Smooth muscle cell (in vitro differentiated cells): Measurements from ENCODE around the gene MPP7. TPM values are rescaled to one million over a fixed set of nuclear protein-coding genes. Genes with fewer than 3 reads are reported as not detected.
"Not testable (repeated sequence)": the region's sequence is repeated elsewhere in the genome, so short reads cannot be mapped to it uniquely, and the experiment has no call there.

Experiments
- DNase-seq: peaks from one replicate; lab custom pipeline; 2025; ENCODE audit not compliant: unreplicated experiment; lab: John Stamatoyannopoulos, UW
- H2AFZ ChIP-seq: fragments of 200-600 bp; sonication (generic); 2 replicates; pipeline ENCODE4 v1.6.0; 2016; ENCODE audit warnings: antibody characterized with exemption, low read depth, mild to moderate bottlenecking
- H3F3A ChIP-seq: fragments of 200-600 bp; sonication (generic); 2 replicates; pipeline ENCODE4 v1.6.0; 2017; ENCODE audit warnings: antibody characterized with exemption, low read depth
- H3K27ac ChIP-seq: fragments of 200-600 bp; sonication (generic); 2 replicates; pipeline ENCODE4 v1.5.1; 2016; ENCODE audit warnings: low read depth, mild to moderate bottlenecking
- H3K27me3 ChIP-seq: fragments of 200-600 bp; sonication (generic); 2 replicates; pipeline ENCODE4 v1.6.1; 2016; ENCODE audit warnings: low read depth, mild to moderate bottlenecking
- H3K36me3 ChIP-seq: fragments of 200-600 bp; sonication (generic); 2 replicates; pipeline ENCODE4 v1.5.1; 2016; ENCODE audit warnings: low read depth
- H3K4me1 ChIP-seq: fragments of 200-600 bp; sonication (generic); 2 replicates; pipeline ENCODE4 v1.5.1; 2016; ENCODE audit warnings: low read depth
- H3K4me2 ChIP-seq: fragments of 200-600 bp; sonication (generic); 2 replicates; pipeline ENCODE4 v1.6.0; 2016; ENCODE audit warnings: mild to moderate bottlenecking
- H3K4me3 ChIP-seq: fragments of 200-600 bp; sonication (generic); 2 replicates; pipeline ENCODE4 v1.5.1; 2016; ENCODE audit warnings: mild to moderate bottlenecking
- H3K79me2 ChIP-seq: fragments of 200-600 bp; sonication (generic); 2 replicates; pipeline ENCODE4 v1.6.0; 2016; ENCODE audit warnings: low read depth, mild to moderate bottlenecking
- H3K9ac ChIP-seq: fragments of 200-600 bp; sonication (generic); 2 replicates; pipeline ENCODE4 v1.6.0; 2016; ENCODE audit warnings: low read depth
- H3K9me3 ChIP-seq: fragments of 200-600 bp; sonication (generic); replicated peaks from 2 replicates; pipeline ENCODE4 v1.5.1; 2016; ENCODE audit warnings: low read depth
- H4K20me1 ChIP-seq: fragments of 200-600 bp; sonication (generic); 2 replicates; pipeline ENCODE4 v1.6.0; 2016; ENCODE audit warnings: low read depth
- CTCF ChIP-seq: fragments of 200-600 bp; sonication (generic); IDR thresholded peaks from 2 replicates; pipeline ENCODE4 v1.5.1; 2017; ENCODE audit warnings: borderline replicate concordance, mild to moderate bottlenecking, antibody characterized with exemption; ENCODE audit not compliant: insufficient read depth, poor library complexity, severe bottlenecking
- WGBS: methylation state at CpG from one replicate; pipeline ENCODE4 v1.1.7; 2016; ENCODE audit warnings: low lambda C conversion rate; 5-methylcytosine and 5-hydroxymethylcytosine counted together
- polyA plus RNA-seq: library from polyadenylated mRNA; unstranded; fragments of >200 nt; fragmentation: Nextera tagmentation; extraction: Ambion mirVana; gene quantifications from 2 replicates; pipeline ENCODE4 v1.2.1, GENCODE V29; 2016
- total RNA-seq: library from RNA; depleted of rRNA; stranded (reverse); fragments of >200 nt; gene quantifications from 2 replicates; pipeline ENCODE4 v1.2.3, GENCODE V29; 2014

The MPP7 gene
- total and polyA plus RNA-seq, 2 experiments from 2014 or later, result 0.80 to 3.4 TPM

GRCh38 chr10:28343252-28343651, 40.4 kb upstream of the MPP7 start:
- Histone ChIP-seq H3K9me3 (no peaks in the 10 kb centered on the region), H3K4me1 (no peaks in the 10 kb centered on the region), H3K4me3 (no peak overlapping the region), H3F3A (no peaks in the 10 kb centered on the region), H3K79me2 (no peaks in the 10 kb centered on the region), H4K20me1 (no peaks in the 10 kb centered on the region), H3K36me3 (no peaks in the 10 kb centered on the region), H3K27me3 (no peaks in the 10 kb centered on the region), H3K9ac (no peak overlapping the region), H2AFZ (no peak overlapping the region), H3K4me2 (no peak overlapping the region), H3K27ac (no peak overlapping the region)
- 92% methylated on average over 2 of the region's 2 CpGs for WGBS
- TF ChIP-seq CTCF, result no peak
- no peak for DNase-seq

GRCh38 chr10:28341679-28342078, 38.8 kb upstream of the MPP7 start:
- not testable (repeated sequence) for H3K27ac ChIP-seq, H3K4me2 ChIP-seq, H2AFZ ChIP-seq, H3K9me3 ChIP-seq, H3K4me1 ChIP-seq, H3K36me3 ChIP-seq, H3F3A ChIP-seq, H3K79me2 ChIP-seq, H3K27me3 ChIP-seq, DNase-seq, H3K4me3 ChIP-seq, H3K9ac ChIP-seq, H4K20me1 ChIP-seq
- 89% methylated on average over 5 of the region's 5 CpGs for WGBS

GRCh38 chr10:28332726-28333125, 29.9 kb upstream of the MPP7 start:
- Histone ChIP-seq H3K4me3 (no peak overlapping the region), H4K20me1 (no peaks in the 10 kb centered on the region), H3F3A (no peaks in the 10 kb centered on the region), H3K9me3 (no peaks in the 10 kb centered on the region), H3K4me2 (peak overlapping the region; percentile 10), H3K27me3 (no peaks in the 10 kb centered on the region), H3K36me3 (no peaks in the 10 kb centered on the region), H3K27ac (no peak overlapping the region), H3K4me1 (peaks cover 4% of the 10 kb centered on the region), H3K79me2 (no peaks in the 10 kb centered on the region), H3K9ac (no peak overlapping the region), H2AFZ (no peak overlapping the region)
- no peak for TF ChIP-seq CTCF
- 68% methylated on average over 2 of the region's 2 CpGs for WGBS
- no peak for DNase-seq

- Histone ChIP-seq H3F3A (no peaks in the 10 kb centered on the region), H3K27ac (peak overlapping the region; percentile 36), H3K79me2 (no peaks in the 10 kb centered on the region), H3K4me3 (no peak overlapping the region), H3K27me3 (no peaks in the 10 kb centered on the region), H4K20me1 (no peaks in the 10 kb centered on the region), H3K4me2 (peak overlapping the region; percentile 10), H3K9ac (no peak overlapping the region), H2AFZ (no peak overlapping the region), H3K36me3 (no peaks in the 10 kb centered on the region), H3K9me3 (no peaks in the 10 kb centered on the region), H3K4me1 (peaks cover 12% of the 10 kb centered on the region)
- WGBS, result 43% methylated on average over 3 of the region's 3 CpGs
- DNase-seq, result no peak
- TF ChIP-seq CTCF, result no peak
Measured at GRCh38 chr10:28331841-28332240, 29.0 kb upstream of the MPP7 start.
